Neuronal stem cell (in vitro differentiated cells): ENCODE measurements around the gene SPSB3.

Experiments
- DNase-seq: peaks from one replicate; pipeline ENCODE4 v3.0.0-alpha.2; 2013; ENCODE audit warnings: low spot score
- H2AFZ ChIP-seq: one replicate; pipeline ENCODE4 v1.6.1; 2013; ENCODE audit warnings: mild to moderate bottlenecking, low read length, inconsistent platforms
- H2AK5ac ChIP-seq: 2 replicates; pipeline ENCODE4 v1.6.1; 2013; ENCODE audit warnings: low read depth, mild to moderate bottlenecking, inconsistent platforms, low read length, moderate library complexity, mixed read lengths
- H2BK120ac ChIP-seq: 2 replicates; pipeline ENCODE4 v1.6.1; 2013; ENCODE audit warnings: low read depth, mild to moderate bottlenecking, inconsistent platforms, low read length, moderate library complexity, mixed read lengths
- H2BK12ac ChIP-seq: one replicate; pipeline ENCODE4 v1.6.1; 2013; ENCODE audit warnings: low read length, inconsistent platforms
- H2BK15ac ChIP-seq: 2 replicates; pipeline ENCODE4 v1.6.1; 2013; ENCODE audit warnings: mild to moderate bottlenecking, low read length, inconsistent platforms, mixed read lengths
- H2BK5ac ChIP-seq: one replicate; pipeline ENCODE4 v1.6.1; 2013; ENCODE audit warnings: inconsistent platforms, mild to moderate bottlenecking, low read length, moderate library complexity
- H3K14ac ChIP-seq: one replicate; pipeline ENCODE4 v1.6.1; 2013; ENCODE audit warnings: low read length, inconsistent platforms
- H3K18ac ChIP-seq: 2 replicates; pipeline ENCODE4 v1.6.1; 2013; ENCODE audit warnings: low read length, inconsistent platforms
- H3K23ac ChIP-seq: 2 replicates; pipeline ENCODE4 v1.6.1; 2013; ENCODE audit warnings: low read depth, mild to moderate bottlenecking, mixed read lengths, low read length, inconsistent platforms; ENCODE audit not compliant: poor library complexity
- H3K27ac ChIP-seq: replicated peaks from 3 replicates; pipeline ENCODE4 v1.5.1; 2013; ENCODE audit warnings: low read length, inconsistent platforms
- H3K27me3 ChIP-seq, 3 experiments: 2 replicates each; pipeline ENCODE4 v1.6.1; 2013; ENCODE audit warnings: low read length in 3 of 3, mild to moderate bottlenecking in 2 of 3, inconsistent platforms in 1 of 3, low read depth in 1 of 3, mixed read lengths in 1 of 3, moderate library complexity in 1 of 3; ENCODE audit not compliant: control insufficient read depth in 3 of 3, insufficient read depth in 3 of 3
- H3K36me3 ChIP-seq, 2 donors: replicated peaks in 1 of 2; 2 replicates each; pipeline ENCODE4 v1.6.1; 2013; ENCODE audit warnings: low read length in 2 of 2; ENCODE audit not compliant: control insufficient read depth in 2 of 2, insufficient read depth in 2 of 2
- H3K4ac ChIP-seq: 2 replicates; pipeline ENCODE4 v1.6.1; 2013; ENCODE audit warnings: inconsistent platforms, mild to moderate bottlenecking, low read length, moderate library complexity
- H3K4me1 ChIP-seq, 2 donors: 1 replicate in 1 of 2; 2 replicates in 1 of 2; pipeline ENCODE4 v1.6.1; 2013; ENCODE audit warnings: low read length in 2 of 2, low read depth in 1 of 2; ENCODE audit not compliant: control insufficient read depth in 2 of 2, insufficient read depth in 1 of 2
- H3K4me2 ChIP-seq: one replicate; pipeline ENCODE4 v1.6.1; 2013; ENCODE audit warnings: mild to moderate bottlenecking, low read length, inconsistent platforms; ENCODE audit not compliant: insufficient read depth, poor library complexity, severe bottlenecking
- H3K4me3 ChIP-seq, 2 donors: 2 replicates each; pipeline ENCODE4 v1.5.1; 2013; ENCODE audit warnings: low read length in 2 of 2, mild to moderate bottlenecking in 2 of 2, inconsistent platforms in 1 of 2, moderate library complexity in 1 of 2
- H3K79me1 ChIP-seq: one replicate; pipeline ENCODE4 v1.6.1; 2013; ENCODE audit warnings: low read depth, mild to moderate bottlenecking, inconsistent platforms, low read length, moderate library complexity
- H3K9ac ChIP-seq: one replicate; pipeline ENCODE4 v1.6.1; 2013; ENCODE audit warnings: mild to moderate bottlenecking, low read depth, low read length, inconsistent platforms; ENCODE audit not compliant: poor library complexity
- H3K9me3 ChIP-seq, 2 donors: replicated peaks in 1 of 2; 2 replicates each; pipeline versions ENCODE3 to v1.6.1; 2013; ENCODE audit warnings: low read length in 2 of 2, mild to moderate bottlenecking in 2 of 2, inconsistent platforms in 1 of 2, low read depth in 1 of 2, mixed read lengths in 1 of 2, moderate library complexity in 1 of 2; ENCODE audit not compliant: control insufficient read depth in 2 of 2, insufficient read depth in 1 of 2
- H4K8ac ChIP-seq: one replicate; pipeline ENCODE4 v1.6.1; 2013; ENCODE audit warnings: low read depth, mild to moderate bottlenecking, inconsistent platforms, low read length, moderate library complexity
- H4K91ac ChIP-seq: one replicate; pipeline ENCODE4 v1.6.1; 2013; ENCODE audit warnings: low read length, low read depth, mild to moderate bottlenecking, inconsistent platforms; ENCODE audit not compliant: poor library complexity
- WGBS, 2 donors: extraction: QIAGEN DNeasy Blood & Tissue Kit; methylation state at CpG; one replicate each; pipeline ENCODE4 v1.1.7; 2013; ENCODE audit warnings: missing lambda C conversion rate in 2 of 2, mixed read lengths in 1 of 2; ENCODE audit not compliant: insufficient read length in 2 of 2, insufficient replicate concordance in 1 of 2; ENCODE audit errors: extremely low coverage in 2 of 2; 5-methylcytosine and 5-hydroxymethylcytosine counted together

SPSB3 gene

GRCh38 chr16:1775846-1776671 lies 6.3 kb downstream of the SPSB3 start:
- Histone ChIP-seq H3K23ac (peak overlapping the region; percentile 91), H4K8ac (no peak overlapping the region), H3K4ac (no peak overlapping the region), H2AFZ (no peak overlapping the region), H3K9me3 (no peaks in the 10 kb centered on the region), H3K4me1 (peaks cover 9 to 14% of the 10 kb centered on the region in 2 donors), H3K4me3 (no peak overlapping the region), H3K36me3 (peaks cover 32 to 69% of the 10 kb centered on the region in 2 donors), H3K18ac (no peak overlapping the region), H3K14ac (no peak overlapping the region), H2BK15ac (no peak overlapping the region), H2BK5ac (peak overlapping the region; percentile 66), H2BK12ac (no peak overlapping the region), H4K91ac (no peak overlapping the region), H2AK5ac (no peak overlapping the region), H3K27ac (no peak overlapping the region), H2BK120ac (no peak overlapping the region), H3K79me1 (peaks cover 35% of the 10 kb centered on the region), H3K4me2 (no peak overlapping the region), H3K27me3 (no peaks in the 10 kb centered on the region), H3K9ac (peak overlapping the region; percentile 44)
- DNase-seq = no peak
- WGBS, 2 donors = no CpG with 5 or more reads among the region's 28 CpGs

GRCh38 chr16:1775006-1775845 lies 7.1 kb downstream of the SPSB3 start:
- no peak overlapping the region for H2BK12ac ChIP-seq

GRCh38 chr16:1774448-1774780 lies 8.0 kb downstream of the SPSB3 start:
- no CpG with 5 or more reads among the region's 7 CpGs for WGBS, 2 donors
- Histone ChIP-seq H2BK12ac (no peak overlapping the region), H3K27me3 (no peaks in the 10 kb centered on the region), H4K8ac (no peak overlapping the region), H3K4me1 (peaks cover 12% of the 10 kb centered on the region in 2 donors), H3K9ac (peak overlapping the region; percentile 78), H3K36me3 (peaks cover 29 to 65% of the 10 kb centered on the region in 2 donors), H2BK15ac (no peak overlapping the region), H2AFZ (no peak overlapping the region), H3K4me3 (peak overlapping the region in 1 of 2 donors; percentile 99), H3K27ac (no peak overlapping the region), H2BK5ac (peak overlapping the region; percentile 94), H3K4me2 (no peak overlapping the region), H3K4ac (no peak overlapping the region), H3K18ac (no peak overlapping the region), H3K14ac (no peak overlapping the region), H3K9me3 (no peaks in the 10 kb centered on the region), H3K23ac (peak overlapping the region; percentile 20), H4K91ac (no peak overlapping the region), H2BK120ac (no peak overlapping the region), H2AK5ac (peak overlapping the region; percentile 98), H3K79me1 (peaks cover 32% of the 10 kb centered on the region)
- no peak for DNase-seq

More at GRCh38 chr16:1775006-1775845, 7.1 kb downstream of the SPSB3 start:
- no peak overlapping the region for H4K91ac ChIP-seq
- H3K9ac ChIP-seq = peak overlapping the region; percentile 44
- DNase-seq = no peak
- no peak overlapping the region for H3K4me2 ChIP-seq
- H3K79me1 ChIP-seq = peaks cover 35% of the 10 kb centered on the region
- no peak overlapping the region for H3K18ac ChIP-seq
- no peak overlapping the region for H2BK120ac ChIP-seq
- peak overlapping the region; percentile 66 for H2BK5ac ChIP-seq
- no peak overlapping the region for H2BK15ac ChIP-seq
- no peak overlapping the region for H3K14ac ChIP-seq
- no peak overlapping the region for H2AFZ ChIP-seq
- H4K8ac ChIP-seq = no peak overlapping the region
- no peaks in the 10 kb centered on the region for H3K27me3 ChIP-seq
- H3K4me3 ChIP-seq = peak overlapping the region; percentile 9 to 99
- H3K27ac ChIP-seq = no peak overlapping the region
- H3K36me3 ChIP-seq = peaks cover 31 to 65% of the 10 kb centered on the region in 2 donors
- H3K4ac ChIP-seq = no peak overlapping the region
- peaks cover 12% of the 10 kb centered on the region in 2 donors for H3K4me1 ChIP-seq
- WGBS, 2 donors = no CpG with 5 or more reads among the region's 30 CpGs
- no peaks in the 10 kb centered on the region for H3K9me3 ChIP-seq
- H2AK5ac ChIP-seq = peak overlapping the region; percentile 63
- peak overlapping the region; percentile 31 for H3K23ac ChIP-seq
